GM18499 (cell line): ENCODE results near the gene AUTS2.
"Not testable (repeated sequence)": the region's sequence is repeated elsewhere in the genome, so short reads cannot be mapped to it uniquely, and the experiment has no call there.

Experiments used
- ATAC-seq: cut with Tn5 transposase; IDR thresholded peaks from one replicate; pipeline ENCODE4 v1.9.1; 2021; ENCODE audit warnings: moderate number of reproducible peaks; ENCODE audit not compliant: insufficient read depth, unreplicated experiment

AUTS2 gene

GRCh38 chr7:70585071-70585470, 986.8 kb downstream of the AUTS2 start:
- no peak for ATAC-seq

- no peak for ATAC-seq
These were observed 988.5 kb downstream of the AUTS2 start for GRCh38 chr7:70586822-70587221.

- no peak for ATAC-seq
These were observed 989.5 kb downstream of the AUTS2 start for GRCh38 chr7:70587739-70588138.

GRCh38 chr7:70588191-70588921, 990.1 kb downstream of the AUTS2 start:
- ATAC-seq: no peak

- ATAC-seq: no peak
These were observed 990.7 kb downstream of the AUTS2 start for GRCh38 chr7:70589010-70589409.

GRCh38 chr7:70589590-70589989, 991.3 kb downstream of the AUTS2 start:
- ATAC-seq: no peak

- ATAC-seq: no peak
These were observed 992.0 kb downstream of the AUTS2 start for GRCh38 chr7:70590126-70590854.

GRCh38 chr7:70591643-70592042, 993.4 kb downstream of the AUTS2 start:
- ATAC-seq: no peak

GRCh38 chr7:70592171-70592570, 993.9 kb downstream of the AUTS2 start:
- no peak for ATAC-seq

- ATAC-seq: no peak
These were observed 995.9 kb downstream of the AUTS2 start for GRCh38 chr7:70594170-70594569.

GRCh38 chr7:70594885-70595284, 996.6 kb downstream of the AUTS2 start:
- not testable (repeated sequence) for ATAC-seq

GRCh38 chr7:70595370-70595754, 997.1 kb downstream of the AUTS2 start:
- ATAC-seq: no peak

GRCh38 chr7:70595755-70596597, 997.7 kb downstream of the AUTS2 start:
- no peak for ATAC-seq

- ATAC-seq: no peak
These were observed 998.3 kb downstream of the AUTS2 start for GRCh38 chr7:70596598-70596913.

- ATAC-seq: no peak
These were observed 998.8 kb downstream of the AUTS2 start for GRCh38 chr7:70597066-70597465.

- no peak for ATAC-seq
These were observed 1000.7 kb downstream of the AUTS2 start for GRCh38 chr7:70598976-70599375.

GRCh38 chr7:70599446-70600190, 1001.3 kb downstream of the AUTS2 start:
- ATAC-seq: no peak

- ATAC-seq: no peak
These were observed 1002.7 kb downstream of the AUTS2 start for GRCh38 chr7:70600993-70601392.

- no peak for ATAC-seq
These were observed 1003.8 kb downstream of the AUTS2 start for GRCh38 chr7:70602117-70602516.

- no peak for ATAC-seq
These were observed 1009.0 kb downstream of the AUTS2 start for GRCh38 chr7:70607281-70607680.
